HG03571 (cell line): ENCODE measurements around the gene C14orf93.

ENCODE experiments used
- ATAC-seq: cut with Tn5 transposase; IDR thresholded peaks from one replicate; pipeline ENCODE4 v1.9.1; 2021; ENCODE audit not compliant: unreplicated experiment

Gene C14orf93

GRCh38 chr14:22996768-22997654 lies 12.9 kb downstream of the C14orf93 start:
- no peak for ATAC-seq

- ATAC-seq, result no peak
These were observed 13.9 kb downstream of the C14orf93 start for GRCh38 chr14:22995889-22996625.

GRCh38 chr14:22994762-22995275 lies 15.1 kb downstream of the C14orf93 start:
- no peak for ATAC-seq

- ATAC-seq, result no peak
These were observed 16.4 kb downstream of the C14orf93 start for GRCh38 chr14:22993517-22993916.

GRCh38 chr14:22991852-22992251 lies 18.1 kb downstream of the C14orf93 start:
- no peak for ATAC-seq

- ATAC-seq, result no peak
These were observed 22.7 kb downstream of the C14orf93 start for GRCh38 chr14:22987291-22987690.

GRCh38 chr14:22986508-22987054 lies 23.4 kb downstream of the C14orf93 start:
- no peak for ATAC-seq

- no peak for ATAC-seq
These were observed 23.9 kb downstream of the C14orf93 start for GRCh38 chr14:22985894-22986507.

- ATAC-seq, result no peak
These were observed 24.8 kb downstream of the C14orf93 start for GRCh38 chr14:22984959-22985658.

GRCh38 chr14:22982477-22983245 lies 27.3 kb downstream of the C14orf93 start, which contains the start of gene AJUBA:
AJUBA (minus strand) TSS chr14:22982551; CDS start chr14:22982266, 285 bp downstream.
- no peak for ATAC-seq

GRCh38 chr14:22981876-22982476 lies 28.0 kb downstream of the C14orf93 start:
- ATAC-seq, result no peak

- ATAC-seq, result no peak
These were observed 28.7 kb downstream of the C14orf93 start for GRCh38 chr14:22981090-22981875.

- ATAC-seq, result no peak
These were observed 29.3 kb downstream of the C14orf93 start for GRCh38 chr14:22980672-22981089.

- ATAC-seq, result no peak
These were observed 30.1 kb downstream of the C14orf93 start for GRCh38 chr14:22979748-22980392.

GRCh38 chr14:22978981-22979671 lies 30.8 kb downstream of the C14orf93 start:
- no peak for ATAC-seq

- ATAC-seq, result no peak
These were observed 31.5 kb downstream of the C14orf93 start for GRCh38 chr14:22978487-22978837.

GRCh38 chr14:22977684-22978486 lies 32.1 kb downstream of the C14orf93 start:
- ATAC-seq, result no peak
